Panc1 (cell line): ENCODE results near the gene ZFYVE28.

ENCODE experiments used
- POLR2AphosphoS5 ChIP-seq: IDR thresholded peaks from 2 replicates; pipeline ENCODE4 v1.6.1; 2012; ENCODE audit warnings: mild to moderate bottlenecking, low read depth, low read length, moderate library complexity
- TF ChIP-seq, protein P1 (sequence below): fragments of 450-650 bp; IDR thresholded peaks from 2 replicates; pipeline ENCODE4 v1.5.1; 2017; ENCODE audit warnings: mild to moderate bottlenecking
- TF ChIP-seq, protein P2 (sequence below), 2 experiments: IDR thresholded peaks; 2 replicates each; pipeline ENCODE4 v1.6.1; 2011 to 2012; ENCODE audit warnings: low read depth in 2 of 2, control low read depth in 1 of 2, low read length in 1 of 2, mild to moderate bottlenecking in 1 of 2, moderate library complexity in 1 of 2; ENCODE audit not compliant: insufficient read depth in 1 of 2

DNA sequence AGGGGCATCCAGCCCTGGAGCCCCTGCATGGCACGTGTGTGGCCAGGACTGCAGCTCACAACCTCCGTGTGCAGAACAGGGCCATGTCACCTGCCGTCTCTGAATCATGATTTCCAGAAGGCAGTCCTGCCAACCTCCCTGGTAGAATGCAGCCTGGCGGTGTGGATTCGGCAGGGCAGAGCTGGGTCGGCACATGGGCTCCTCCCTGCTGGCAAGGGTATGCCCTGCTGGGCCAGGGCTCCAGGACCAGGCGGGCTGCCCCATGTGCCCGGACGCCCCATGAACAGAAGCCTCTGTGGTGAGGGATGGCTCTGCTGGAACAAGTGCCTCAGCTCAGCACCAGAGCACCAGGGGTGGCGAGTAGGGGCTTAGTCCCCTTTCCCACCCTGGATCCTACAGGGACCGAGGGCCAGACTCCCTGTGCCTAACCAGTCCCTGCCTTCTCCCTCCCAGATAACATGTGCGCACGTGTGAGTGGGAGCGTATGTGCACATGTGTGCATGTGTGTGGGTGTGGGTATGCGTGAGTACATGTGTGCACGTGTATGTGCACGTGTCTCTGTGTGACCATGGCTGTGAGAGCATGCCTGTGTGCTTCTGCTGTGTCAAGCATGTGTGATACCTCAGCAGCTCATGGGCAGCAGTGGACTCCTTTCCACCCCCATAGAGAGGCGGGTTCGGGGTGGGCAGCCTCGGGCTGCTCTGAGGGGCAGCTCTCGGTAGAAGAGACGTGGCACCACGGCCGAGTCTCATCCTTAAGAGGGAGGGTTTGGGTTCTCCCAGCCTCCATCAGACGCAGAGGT is 146.2 kb downstream of the ZFYVE28 start:
- TF ChIP-seq, protein P1, sequence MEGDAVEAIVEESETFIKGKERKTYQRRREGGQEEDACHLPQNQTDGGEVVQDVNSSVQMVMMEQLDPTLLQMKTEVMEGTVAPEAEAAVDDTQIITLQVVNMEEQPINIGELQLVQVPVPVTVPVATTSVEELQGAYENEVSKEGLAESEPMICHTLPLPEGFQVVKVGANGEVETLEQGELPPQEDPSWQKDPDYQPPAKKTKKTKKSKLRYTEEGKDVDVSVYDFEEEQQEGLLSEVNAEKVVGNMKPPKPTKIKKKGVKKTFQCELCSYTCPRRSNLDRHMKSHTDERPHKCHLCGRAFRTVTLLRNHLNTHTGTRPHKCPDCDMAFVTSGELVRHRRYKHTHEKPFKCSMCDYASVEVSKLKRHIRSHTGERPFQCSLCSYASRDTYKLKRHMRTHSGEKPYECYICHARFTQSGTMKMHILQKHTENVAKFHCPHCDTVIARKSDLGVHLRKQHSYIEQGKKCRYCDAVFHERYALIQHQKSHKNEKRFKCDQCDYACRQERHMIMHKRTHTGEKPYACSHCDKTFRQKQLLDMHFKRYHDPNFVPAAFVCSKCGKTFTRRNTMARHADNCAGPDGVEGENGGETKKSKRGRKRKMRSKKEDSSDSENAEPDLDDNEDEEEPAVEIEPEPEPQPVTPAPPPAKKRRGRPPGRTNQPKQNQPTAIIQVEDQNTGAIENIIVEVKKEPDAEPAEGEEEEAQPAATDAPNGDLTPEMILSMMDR = no peak
- TF ChIP-seq POLR2AphosphoS5 = no peak
- TF ChIP-seq, protein P2, sequence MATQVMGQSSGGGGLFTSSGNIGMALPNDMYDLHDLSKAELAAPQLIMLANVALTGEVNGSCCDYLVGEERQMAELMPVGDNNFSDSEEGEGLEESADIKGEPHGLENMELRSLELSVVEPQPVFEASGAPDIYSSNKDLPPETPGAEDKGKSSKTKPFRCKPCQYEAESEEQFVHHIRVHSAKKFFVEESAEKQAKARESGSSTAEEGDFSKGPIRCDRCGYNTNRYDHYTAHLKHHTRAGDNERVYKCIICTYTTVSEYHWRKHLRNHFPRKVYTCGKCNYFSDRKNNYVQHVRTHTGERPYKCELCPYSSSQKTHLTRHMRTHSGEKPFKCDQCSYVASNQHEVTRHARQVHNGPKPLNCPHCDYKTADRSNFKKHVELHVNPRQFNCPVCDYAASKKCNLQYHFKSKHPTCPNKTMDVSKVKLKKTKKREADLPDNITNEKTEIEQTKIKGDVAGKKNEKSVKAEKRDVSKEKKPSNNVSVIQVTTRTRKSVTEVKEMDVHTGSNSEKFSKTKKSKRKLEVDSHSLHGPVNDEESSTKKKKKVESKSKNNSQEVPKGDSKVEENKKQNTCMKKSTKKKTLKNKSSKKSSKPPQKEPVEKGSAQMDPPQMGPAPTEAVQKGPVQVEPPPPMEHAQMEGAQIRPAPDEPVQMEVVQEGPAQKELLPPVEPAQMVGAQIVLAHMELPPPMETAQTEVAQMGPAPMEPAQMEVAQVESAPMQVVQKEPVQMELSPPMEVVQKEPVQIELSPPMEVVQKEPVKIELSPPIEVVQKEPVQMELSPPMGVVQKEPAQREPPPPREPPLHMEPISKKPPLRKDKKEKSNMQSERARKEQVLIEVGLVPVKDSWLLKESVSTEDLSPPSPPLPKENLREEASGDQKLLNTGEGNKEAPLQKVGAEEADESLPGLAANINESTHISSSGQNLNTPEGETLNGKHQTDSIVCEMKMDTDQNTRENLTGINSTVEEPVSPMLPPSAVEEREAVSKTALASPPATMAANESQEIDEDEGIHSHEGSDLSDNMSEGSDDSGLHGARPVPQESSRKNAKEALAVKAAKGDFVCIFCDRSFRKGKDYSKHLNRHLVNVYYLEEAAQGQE (IDR thresholded peaks at IDR 0.05; ENCODE audit: insufficient read depth in 1 of 2, low read depth in 2 of 2, low read length in 1 of 2) = no peak
